Astrocyte of the spinal cord (primary cell): Measurements from ENCODE around the gene OSM.
A peak's percentile ranks its signal among the peaks of the same experiment; 100 is the strongest.

Experiments
- DNase-seq: peaks from one replicate; pipeline ENCODE4 v3.0.0; 2011; ENCODE audit warnings: low read depth, low spot score
- H3K4me3 ChIP-seq: 2 replicates; pipeline ENCODE4 v1.5.1; 2011; ENCODE audit warnings: low read depth, mild to moderate bottlenecking, low read length, moderate library complexity
- in situ Hi-C: cut with HindIII; loops from 2 replicates; pipeline ENCODE4 v1.10.0; 2017; ENCODE audit warnings: low sequenced_read_pairs
- TF ChIP-seq, protein P1 (sequence below): IDR thresholded peaks from 2 replicates; pipeline ENCODE4 v1.5.1; 2012; ENCODE audit warnings: low read depth, mild to moderate bottlenecking, low read length, inconsistent platforms

The OSM gene

DNA sequence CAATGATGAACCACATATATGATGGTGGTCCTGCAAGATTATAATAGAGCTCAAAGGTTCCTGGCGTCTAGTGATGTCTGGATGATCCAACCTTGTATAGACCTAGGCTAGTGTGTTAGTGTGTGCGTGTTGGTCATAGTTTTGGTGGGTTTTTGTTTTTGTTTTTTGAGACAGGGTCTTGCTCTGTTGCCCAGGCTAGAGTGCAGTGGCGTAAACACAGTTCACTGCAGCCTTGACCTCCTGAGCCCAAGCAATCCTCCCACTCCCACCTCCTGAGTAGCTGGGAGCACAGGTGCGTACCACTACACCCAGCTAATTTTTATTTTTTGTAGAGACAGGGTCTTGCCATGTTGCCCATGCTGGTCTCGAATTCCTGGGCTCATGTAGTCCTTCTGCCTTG is 13.3 kb upstream of the OSM start:
- in situ Hi-C loops, result no loop called here
- no peak overlapping the region for H3K4me3 ChIP-seq
- TF ChIP-seq, protein P1, sequence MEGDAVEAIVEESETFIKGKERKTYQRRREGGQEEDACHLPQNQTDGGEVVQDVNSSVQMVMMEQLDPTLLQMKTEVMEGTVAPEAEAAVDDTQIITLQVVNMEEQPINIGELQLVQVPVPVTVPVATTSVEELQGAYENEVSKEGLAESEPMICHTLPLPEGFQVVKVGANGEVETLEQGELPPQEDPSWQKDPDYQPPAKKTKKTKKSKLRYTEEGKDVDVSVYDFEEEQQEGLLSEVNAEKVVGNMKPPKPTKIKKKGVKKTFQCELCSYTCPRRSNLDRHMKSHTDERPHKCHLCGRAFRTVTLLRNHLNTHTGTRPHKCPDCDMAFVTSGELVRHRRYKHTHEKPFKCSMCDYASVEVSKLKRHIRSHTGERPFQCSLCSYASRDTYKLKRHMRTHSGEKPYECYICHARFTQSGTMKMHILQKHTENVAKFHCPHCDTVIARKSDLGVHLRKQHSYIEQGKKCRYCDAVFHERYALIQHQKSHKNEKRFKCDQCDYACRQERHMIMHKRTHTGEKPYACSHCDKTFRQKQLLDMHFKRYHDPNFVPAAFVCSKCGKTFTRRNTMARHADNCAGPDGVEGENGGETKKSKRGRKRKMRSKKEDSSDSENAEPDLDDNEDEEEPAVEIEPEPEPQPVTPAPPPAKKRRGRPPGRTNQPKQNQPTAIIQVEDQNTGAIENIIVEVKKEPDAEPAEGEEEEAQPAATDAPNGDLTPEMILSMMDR, result no peak
- DNase-seq, result no peak

GRCh38 chr22:30279046-30279788 is 12.6 kb upstream of the OSM start:
- no peak overlapping the region for H3K4me3 ChIP-seq
- no peak for DNase-seq
- in situ Hi-C loops, result no loop called here
- TF ChIP-seq, protein P1, result no peak

DNA sequence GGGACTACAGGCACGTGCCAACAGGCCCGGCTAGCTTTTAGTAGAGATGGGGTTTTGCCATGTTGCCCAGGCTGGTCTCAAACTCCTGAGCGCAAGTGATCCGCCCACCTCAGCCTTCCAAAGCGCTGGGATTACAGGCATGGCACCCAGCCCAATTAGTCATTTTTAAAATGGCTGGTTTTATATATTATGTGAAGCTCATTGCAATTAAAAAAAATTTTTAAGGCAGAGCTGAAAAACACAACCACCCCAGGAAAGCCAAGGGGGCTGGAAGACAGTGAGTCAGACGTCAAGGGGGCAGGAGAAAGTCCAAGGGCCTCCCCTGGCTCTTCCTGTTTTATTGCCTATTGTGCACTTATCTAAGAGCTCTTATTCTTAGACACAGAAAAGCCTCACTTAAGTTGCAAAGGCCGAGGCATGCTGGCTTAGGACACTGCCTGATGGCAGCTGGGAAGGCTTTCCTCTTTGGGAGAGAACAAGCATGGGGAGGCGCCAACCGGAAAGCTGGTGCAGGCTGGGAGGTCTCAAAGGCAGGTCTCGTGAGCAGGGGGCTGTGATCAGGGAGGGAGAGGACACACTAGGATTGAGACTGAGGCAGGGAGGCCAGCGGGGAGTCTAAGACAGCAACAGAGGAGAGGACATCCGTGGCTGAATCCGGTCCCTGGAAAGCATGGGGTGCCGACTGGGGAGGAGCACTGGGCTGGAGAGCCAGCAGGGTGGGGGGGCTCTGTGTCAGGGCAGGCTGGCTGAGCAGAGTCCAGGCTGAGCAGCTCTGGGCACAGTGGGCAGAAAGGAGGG is 11.1 kb upstream of the OSM start:
- peak; percentile 82 for DNase-seq
- TF ChIP-seq, protein P1, result no peak
- in situ Hi-C loops, result no loop called here
- H3K4me3 ChIP-seq, result no peak overlapping the region

DNA sequence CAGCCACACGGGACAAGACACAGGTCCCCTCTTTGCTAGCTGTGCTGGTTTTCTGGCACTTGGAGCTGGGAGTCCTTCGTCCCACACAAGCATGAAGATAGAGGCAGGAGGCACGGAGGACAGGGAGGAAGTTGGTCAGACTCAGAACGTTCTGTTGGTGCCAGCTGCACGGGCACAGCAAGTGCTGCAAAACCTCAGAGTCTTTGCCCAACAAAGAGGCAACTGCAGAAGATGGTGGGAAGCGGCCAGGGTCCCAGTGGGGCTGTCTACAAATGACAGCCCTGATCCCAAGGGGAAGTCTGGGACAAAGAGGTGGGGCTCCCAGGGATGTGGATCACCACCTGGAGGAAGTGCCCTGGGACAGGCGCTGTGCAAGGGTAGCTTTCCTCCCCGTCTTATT is 9.4 kb upstream of the OSM start:
- no peak overlapping the region for H3K4me3 ChIP-seq
- in situ Hi-C loops, result no loop called here
- no peak for DNase-seq
- TF ChIP-seq, protein P1, result no peak

DNA sequence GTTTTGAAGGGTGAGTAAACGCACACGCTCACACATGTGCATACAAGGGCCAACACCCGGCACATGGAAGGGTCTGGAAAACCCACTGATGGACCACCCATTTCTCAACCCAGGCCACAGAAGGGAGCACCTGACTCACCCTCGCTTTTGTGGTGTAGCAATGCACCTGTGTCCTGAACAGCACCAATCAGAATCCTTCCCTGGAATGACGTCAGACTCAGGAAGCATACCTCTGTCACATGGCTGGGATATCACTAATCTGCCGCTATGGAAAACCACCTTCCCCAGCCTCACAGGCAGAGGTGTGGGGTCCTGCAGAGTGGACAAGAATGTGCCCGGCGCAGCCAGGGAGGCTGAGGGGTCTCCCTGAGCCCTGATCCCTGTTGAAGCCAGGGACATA is 9.0 kb upstream of the OSM start:
- H3K4me3 ChIP-seq, result no peak overlapping the region
- in situ Hi-C loops, result no loop called here
- TF ChIP-seq, protein P1, result no peak
- DNase-seq, result no peak

DNA sequence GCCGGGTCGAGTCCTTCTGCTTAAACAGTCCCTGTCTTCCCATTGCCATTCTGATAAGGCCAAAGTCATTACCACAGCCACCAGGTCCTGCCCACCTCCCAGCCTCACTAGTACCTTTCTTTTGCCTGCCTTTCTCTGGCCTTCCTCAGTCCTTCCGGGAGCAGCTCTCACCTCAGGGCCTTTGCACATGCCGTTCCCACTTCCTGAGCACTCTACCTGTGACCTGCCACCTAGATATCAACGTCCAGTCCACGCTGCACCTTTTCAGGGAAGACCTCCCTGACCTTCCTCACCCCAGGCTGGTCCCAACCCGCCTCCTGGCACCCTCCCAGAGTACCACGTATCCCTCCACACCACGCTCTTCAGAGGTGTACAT is 7.8 kb upstream of the OSM start:
- TF ChIP-seq, protein P1, result no peak
- H3K4me3 ChIP-seq, result no peak overlapping the region
- in situ Hi-C loops, result no loop called here
- DNase-seq, result no peak
